GM12891 (cell line): Measurements from ENCODE around the gene RGS10.

Experiments used
- POLR2A ChIP-seq: IDR thresholded peaks from 2 replicates; pipeline ENCODE4 v1.6.1; 2011; ENCODE audit warnings: low read depth, low read length, control low read depth
- POLR2AphosphoS5 ChIP-seq: IDR thresholded peaks from 2 replicates; pipeline ENCODE4 v1.6.1; 2011; ENCODE audit warnings: low read depth, low read length, control low read depth
- POU2F2 ChIP-seq: IDR thresholded peaks from 2 replicates; pipeline ENCODE4 v1.6.1; 2011; ENCODE audit warnings: low read depth, mild to moderate bottlenecking, control low read depth, low read length, moderate library complexity
- TAF1 ChIP-seq: IDR thresholded peaks from 2 replicates; pipeline ENCODE4 v1.6.1; 2011; ENCODE audit warnings: low read depth, low read length, control low read depth

GRCh38 chr10:119474606-119475005, 67.9 kb downstream of the RGS10 start:
- TF ChIP-seq POLR2A (no peak), POLR2AphosphoS5 (no peak), TAF1 (no peak), POU2F2 (no peak)
